ENCODE results near the gene DAAM1.

Gene DAAM1

DNA sequence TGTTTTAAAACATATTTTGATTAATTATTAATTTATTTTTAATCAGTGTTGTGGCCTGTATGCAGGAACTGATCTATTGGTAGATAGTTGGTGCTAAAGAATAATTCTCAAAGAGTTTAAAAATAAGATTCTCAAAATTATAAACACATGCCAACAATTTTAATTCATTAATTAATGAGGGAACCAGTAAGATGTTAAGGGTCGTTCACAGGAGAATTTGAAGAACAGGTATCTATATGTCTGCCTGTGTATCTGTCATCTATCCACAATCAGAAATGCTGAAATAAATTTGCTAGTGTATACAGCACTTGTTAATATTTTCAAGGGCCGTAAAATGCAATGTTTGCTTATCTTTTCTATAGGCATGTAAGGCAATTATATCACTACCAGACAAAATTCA is 18.4 kb downstream of the DAAM1 start:
- Histone ChIP-seq H3K4me1 (ENCODE audit: control extremely low read depth in 1 of 4, control insufficient read depth in 4 of 4, insufficient read depth in 4 of 4, low read length in 3 of 4) (peaks cover 0 to 2% (median 0%) of the 10 kb centered on the region in 4 experiments), H3K27ac (ENCODE audit: insufficient read depth in 1 of 2, low read depth in 1 of 2, low read length in 2 of 2, poor library complexity in 1 of 2, severe bottlenecking in 2 of 2) (no peak overlapping the region), H3K36me3 (ENCODE audit: control insufficient read depth in 4 of 4, insufficient read depth in 4 of 4, low read length in 3 of 4) (no peaks in the 10 kb centered on the region), H3K27me3 (replicated peaks in 2 of 5; ENCODE audit: control insufficient read depth in 4 of 5, insufficient read depth in 5 of 5, low read length in 4 of 5) (no peaks in the 10 kb centered on the region), H3K9me3 (ENCODE audit: control extremely low read depth in 1 of 5, control insufficient read depth in 4 of 5, insufficient read depth in 2 of 5, low read depth in 1 of 5, low read length in 4 of 5) (no peaks in the 10 kb centered on the region), H3K4me3 (ENCODE audit: control insufficient read depth in 1 of 7, extremely low read depth in 1 of 7, insufficient read depth in 4 of 7, low read depth in 2 of 7, low read length in 6 of 7) (no peak overlapping the region)
- ChIA-PET CTCF (no interaction called here), POLR2A (no interaction called here)
- no peak for DNase-seq
- WGBS (ENCODE audit: insufficient coverage), result no CpG with 5 or more reads among the region's 2 CpGs

DNA sequence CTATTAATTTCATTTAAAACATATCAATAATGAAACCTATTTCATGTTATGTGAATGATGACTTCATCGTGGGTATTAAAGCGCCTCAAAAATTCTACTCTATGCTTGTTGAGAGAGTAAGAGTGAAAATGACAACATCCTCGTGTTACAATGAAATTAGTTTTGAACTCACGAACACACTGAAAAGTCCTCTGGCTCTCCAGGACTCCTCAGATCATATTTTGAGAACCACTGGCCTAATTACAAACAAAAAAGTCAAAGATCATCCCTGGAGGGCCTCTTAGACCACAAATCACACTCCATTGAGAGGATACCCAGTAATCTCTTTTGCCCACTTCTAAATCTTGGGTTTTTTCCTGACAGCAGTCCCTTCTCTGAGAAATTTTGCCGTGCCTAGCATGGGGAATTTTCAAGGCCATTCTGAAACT is 19.1 kb downstream of the DAAM1 start:
- ChIA-PET CTCF (no interaction called here), POLR2A (no interaction called here)
- WGBS (ENCODE audit: insufficient coverage), result no CpG with 5 or more reads among the region's 5 CpGs
- H3K27me3 ChIP-seq (replicated peaks in 2 of 5; ENCODE audit: control insufficient read depth in 4 of 5, insufficient read depth in 5 of 5, low read length in 4 of 5), result no peaks in the 10 kb centered on the region
- H3K36me3 ChIP-seq (ENCODE audit: control insufficient read depth in 4 of 4, insufficient read depth in 4 of 4, low read length in 3 of 4), result no peaks in the 10 kb centered on the region
- H3K4me3 ChIP-seq (ENCODE audit: control insufficient read depth in 1 of 7, extremely low read depth in 1 of 7, insufficient read depth in 4 of 7, low read depth in 2 of 7, low read length in 6 of 7), result no peak overlapping the region
- no peak overlapping the region for H3K27ac ChIP-seq (ENCODE audit: insufficient read depth in 1 of 2, low read depth in 1 of 2, low read length in 2 of 2, poor library complexity in 1 of 2, severe bottlenecking in 2 of 2)
- no peak for DNase-seq
- peaks cover 0 to 5% (median 0%) of the 10 kb centered on the region in 4 experiments for H3K4me1 ChIP-seq (ENCODE audit: control extremely low read depth in 1 of 4, control insufficient read depth in 4 of 4, insufficient read depth in 4 of 4, low read length in 3 of 4)
- no peaks in the 10 kb centered on the region for H3K9me3 ChIP-seq (ENCODE audit: control extremely low read depth in 1 of 5, control insufficient read depth in 4 of 5, insufficient read depth in 2 of 5, low read depth in 1 of 5, low read length in 4 of 5)

DNA sequence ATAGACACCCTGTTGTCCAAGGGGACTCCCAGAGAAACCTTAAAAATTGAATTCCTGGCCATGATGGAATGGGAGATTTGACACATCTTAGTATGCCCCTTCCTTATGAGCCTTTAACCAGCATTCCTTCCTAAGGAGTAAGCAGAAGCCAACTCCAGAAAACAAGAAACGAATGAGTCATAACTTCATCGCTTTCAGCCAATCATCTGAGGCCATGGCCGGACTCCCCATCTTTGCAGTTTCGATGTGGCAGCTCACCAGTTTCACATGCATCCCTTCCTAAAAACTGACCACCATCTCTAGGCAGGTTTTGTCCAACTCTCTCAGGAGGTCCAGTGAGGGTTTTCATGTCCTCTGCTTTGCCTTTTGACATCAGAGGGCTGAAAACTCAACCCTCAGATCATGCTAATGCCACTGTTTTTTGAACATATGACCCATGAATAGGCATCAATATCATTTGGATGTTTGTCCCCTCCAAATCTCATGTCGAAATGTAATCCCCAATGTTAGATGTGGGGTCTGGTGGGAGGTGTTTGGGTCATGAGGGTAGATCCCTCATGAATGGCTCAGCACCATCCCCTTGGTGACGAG is 19.9 kb downstream of the DAAM1 start:
- Histone ChIP-seq H3K36me3 (ENCODE audit: control insufficient read depth in 4 of 4, insufficient read depth in 4 of 4, low read length in 3 of 4) (no peaks in the 10 kb centered on the region), H3K4me3 (ENCODE audit: control insufficient read depth in 1 of 7, extremely low read depth in 1 of 7, insufficient read depth in 4 of 7, low read depth in 2 of 7, low read length in 6 of 7) (no peak overlapping the region), H3K9me3 (ENCODE audit: control extremely low read depth in 1 of 5, control insufficient read depth in 4 of 5, insufficient read depth in 2 of 5, low read depth in 1 of 5, low read length in 4 of 5) (no peaks in the 10 kb centered on the region), H3K27me3 (replicated peaks in 2 of 5; ENCODE audit: control insufficient read depth in 4 of 5, insufficient read depth in 5 of 5, low read length in 4 of 5) (no peaks in the 10 kb centered on the region), H3K4me1 (ENCODE audit: control extremely low read depth in 1 of 4, control insufficient read depth in 4 of 4, insufficient read depth in 4 of 4, low read length in 3 of 4) (peaks cover 0 to 5% (median 0%) of the 10 kb centered on the region in 4 experiments), H3K27ac (ENCODE audit: insufficient read depth in 1 of 2, low read depth in 1 of 2, low read length in 2 of 2, poor library complexity in 1 of 2, severe bottlenecking in 2 of 2) (no peak overlapping the region)
- 97% methylated on average over 6 of the region's 6 CpGs for whole genome bisulfite sequencing (ENCODE audit: insufficient coverage)
- no peak for DNase-seq
- ChIA-PET CTCF (no interaction called here), POLR2A (no interaction called here)

DNA sequence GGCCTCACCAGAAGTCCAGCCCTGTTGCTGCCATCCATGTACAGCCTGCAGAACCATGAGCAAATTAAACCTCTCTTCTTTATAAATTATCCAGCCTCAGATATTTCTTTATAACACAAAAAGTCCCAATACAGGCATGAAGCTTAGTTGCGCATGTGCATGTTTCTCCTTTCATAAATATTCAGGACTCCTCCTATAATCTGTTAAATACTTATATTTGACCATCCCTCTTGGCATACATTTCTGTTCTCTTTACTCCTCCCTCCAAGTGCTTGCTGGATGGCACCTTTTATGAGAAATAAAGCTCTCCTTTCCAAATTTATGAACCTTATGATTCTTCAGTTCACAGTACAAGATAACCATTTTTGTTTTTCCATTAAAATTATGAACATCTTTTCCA is 20.5 kb downstream of the DAAM1 start:
- DNase-seq, result no peak
- Histone ChIP-seq H3K27ac (ENCODE audit: insufficient read depth in 1 of 2, low read depth in 1 of 2, low read length in 2 of 2, poor library complexity in 1 of 2, severe bottlenecking in 2 of 2) (no peak overlapping the region), H3K9me3 (ENCODE audit: control extremely low read depth in 1 of 5, control insufficient read depth in 4 of 5, insufficient read depth in 2 of 5, low read depth in 1 of 5, low read length in 4 of 5) (no peaks in the 10 kb centered on the region), H3K4me1 (ENCODE audit: control extremely low read depth in 1 of 4, control insufficient read depth in 4 of 4, insufficient read depth in 4 of 4, low read length in 3 of 4) (peaks cover 0 to 5% (median 0%) of the 10 kb centered on the region in 4 experiments), H3K27me3 (replicated peaks in 2 of 5; ENCODE audit: control insufficient read depth in 4 of 5, insufficient read depth in 5 of 5, low read length in 4 of 5) (no peaks in the 10 kb centered on the region), H3K4me3 (ENCODE audit: control insufficient read depth in 1 of 7, extremely low read depth in 1 of 7, insufficient read depth in 4 of 7, low read depth in 2 of 7, low read length in 6 of 7) (no peak overlapping the region), H3K36me3 (ENCODE audit: control insufficient read depth in 4 of 4, insufficient read depth in 4 of 4, low read length in 3 of 4) (no peaks in the 10 kb centered on the region)
- WGBS (ENCODE audit: insufficient coverage), result 83% methylated on average over 1 of the region's 1 CpG
- ChIA-PET POLR2A (no interaction called here), CTCF (no interaction called here)

DNA sequence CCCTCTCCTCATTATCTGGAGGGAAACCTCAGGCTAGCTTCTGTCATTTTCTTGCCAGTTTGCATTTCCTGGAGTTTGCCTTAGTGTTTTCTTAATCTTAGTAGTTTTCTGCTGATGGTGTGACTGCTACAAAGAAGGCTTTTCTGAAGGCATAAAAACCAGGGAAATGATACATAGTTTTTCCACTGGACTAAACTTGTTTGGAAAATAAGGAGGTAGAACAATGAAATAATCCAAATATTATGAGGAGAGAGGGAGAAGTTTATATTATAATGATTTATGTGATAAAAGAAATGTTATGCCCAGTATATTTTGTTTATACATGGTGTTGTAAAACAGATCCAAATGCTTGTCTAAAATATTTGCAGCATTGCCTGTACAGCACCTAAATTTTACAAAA is 22.2 kb downstream of the DAAM1 start:
- H3K9me3 ChIP-seq (ENCODE audit: control extremely low read depth in 1 of 5, control insufficient read depth in 4 of 5, insufficient read depth in 2 of 5, low read depth in 1 of 5, low read length in 4 of 5), result peaks cover 0 to 3% (median 0%) of the 10 kb centered on the region in 5 experiments
- no peaks in the 10 kb centered on the region for H3K27me3 ChIP-seq (replicated peaks in 2 of 5; ENCODE audit: control insufficient read depth in 4 of 5, insufficient read depth in 5 of 5, low read length in 4 of 5)
- H3K4me1 ChIP-seq (ENCODE audit: control extremely low read depth in 1 of 4, control insufficient read depth in 4 of 4, insufficient read depth in 4 of 4, low read length in 3 of 4), result peaks cover 0 to 5% (median 0%) of the 10 kb centered on the region in 4 experiments
- no peak overlapping the region for H3K27ac ChIP-seq (ENCODE audit: insufficient read depth in 1 of 2, low read depth in 1 of 2, low read length in 2 of 2, poor library complexity in 1 of 2, severe bottlenecking in 2 of 2)
- no peak for DNase-seq
- peaks cover 0 to 2% (median 0%) of the 10 kb centered on the region in 4 experiments for H3K36me3 ChIP-seq (ENCODE audit: control insufficient read depth in 4 of 4, insufficient read depth in 4 of 4, low read length in 3 of 4)
- POLR2A ChIA-PET, result no interaction called here
- no peak overlapping the region for H3K4me3 ChIP-seq (ENCODE audit: control insufficient read depth in 1 of 7, extremely low read depth in 1 of 7, insufficient read depth in 4 of 7, low read depth in 2 of 7, low read length in 6 of 7)
- CTCF ChIA-PET, result interaction anchor here (1.6 kb wide), 1 partner anchor 22 kb away, joined by 3 read pairs; the partner anchor contains the start of gene DAAM1

DNA sequence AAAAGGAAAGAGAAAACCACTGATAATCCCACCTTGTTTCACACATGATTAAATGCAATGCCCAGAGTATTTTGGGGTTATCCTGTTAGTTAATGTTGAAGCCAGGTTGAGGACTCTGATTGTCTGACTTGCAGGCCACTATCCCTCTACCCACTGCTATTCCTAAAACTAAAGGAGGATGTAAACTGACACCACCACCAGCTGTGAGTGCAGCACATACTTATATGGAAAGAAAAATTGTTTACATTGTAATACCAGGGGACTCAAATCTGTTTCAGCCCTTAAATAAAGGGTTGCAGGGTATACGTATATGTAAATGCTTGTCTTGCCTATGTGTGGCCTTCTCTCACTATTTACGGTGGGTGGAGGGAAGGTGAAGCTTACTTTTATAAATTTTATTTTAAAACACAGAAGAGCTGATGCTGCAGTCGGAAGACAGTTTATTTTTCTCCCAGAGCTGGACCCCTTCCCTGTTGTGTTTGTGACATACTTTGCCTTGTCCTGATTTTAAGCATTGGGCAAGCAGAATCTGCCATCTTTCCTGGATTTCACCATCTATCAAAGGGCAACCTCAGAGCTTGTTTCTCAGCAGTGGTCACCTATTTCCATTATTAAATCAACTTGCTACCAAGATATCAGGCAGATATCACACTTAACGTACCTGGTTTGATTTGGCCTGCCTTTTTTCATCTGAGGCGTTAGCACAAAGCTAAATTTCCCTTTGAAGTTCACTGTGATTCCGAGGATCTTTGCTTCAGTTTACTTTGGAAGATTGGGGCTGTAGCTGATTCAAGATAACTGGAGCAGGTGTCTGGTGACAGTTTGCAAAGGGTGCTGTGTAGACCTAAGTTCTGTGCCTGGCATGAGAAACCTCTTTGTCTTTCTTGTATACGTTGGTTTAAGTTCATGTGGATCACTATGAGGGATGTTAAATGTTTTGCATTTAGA is 25.2 kb downstream of the DAAM1 start:
- no peak overlapping the region for H3K4me3 ChIP-seq (ENCODE audit: control insufficient read depth in 1 of 7, extremely low read depth in 1 of 7, insufficient read depth in 4 of 7, low read depth in 2 of 7, low read length in 6 of 7)
- no peaks in the 10 kb centered on the region for H3K27me3 ChIP-seq (replicated peaks in 2 of 5; ENCODE audit: control insufficient read depth in 4 of 5, insufficient read depth in 5 of 5, low read length in 4 of 5)
- H3K27ac ChIP-seq (ENCODE audit: insufficient read depth in 1 of 2, low read depth in 1 of 2, low read length in 2 of 2, poor library complexity in 1 of 2, severe bottlenecking in 2 of 2), result no peak overlapping the region
- WGBS (ENCODE audit: insufficient coverage), result 100% methylated on average over 5 of the region's 7 CpGs
- peaks cover 0 to 5% (median 0%) of the 10 kb centered on the region in 4 experiments for H3K4me1 ChIP-seq (ENCODE audit: control extremely low read depth in 1 of 4, control insufficient read depth in 4 of 4, insufficient read depth in 4 of 4, low read length in 3 of 4)
- H3K9me3 ChIP-seq (ENCODE audit: control extremely low read depth in 1 of 5, control insufficient read depth in 4 of 5, insufficient read depth in 2 of 5, low read depth in 1 of 5, low read length in 4 of 5), result peaks cover 0 to 3% (median 0%) of the 10 kb centered on the region in 5 experiments
- H3K36me3 ChIP-seq (ENCODE audit: control insufficient read depth in 4 of 4, insufficient read depth in 4 of 4, low read length in 3 of 4), result peaks cover 0 to 2% (median 0%) of the 10 kb centered on the region in 4 experiments
- CTCF ChIA-PET, result no interaction called here
- DNase-seq, result no peak
- POLR2A ChIA-PET, result interaction anchor here (0.7 kb wide), 1 partner anchor 34 kb away, joined by 3 read pairs; no protein-coding TSS in a partner anchor

DNA sequence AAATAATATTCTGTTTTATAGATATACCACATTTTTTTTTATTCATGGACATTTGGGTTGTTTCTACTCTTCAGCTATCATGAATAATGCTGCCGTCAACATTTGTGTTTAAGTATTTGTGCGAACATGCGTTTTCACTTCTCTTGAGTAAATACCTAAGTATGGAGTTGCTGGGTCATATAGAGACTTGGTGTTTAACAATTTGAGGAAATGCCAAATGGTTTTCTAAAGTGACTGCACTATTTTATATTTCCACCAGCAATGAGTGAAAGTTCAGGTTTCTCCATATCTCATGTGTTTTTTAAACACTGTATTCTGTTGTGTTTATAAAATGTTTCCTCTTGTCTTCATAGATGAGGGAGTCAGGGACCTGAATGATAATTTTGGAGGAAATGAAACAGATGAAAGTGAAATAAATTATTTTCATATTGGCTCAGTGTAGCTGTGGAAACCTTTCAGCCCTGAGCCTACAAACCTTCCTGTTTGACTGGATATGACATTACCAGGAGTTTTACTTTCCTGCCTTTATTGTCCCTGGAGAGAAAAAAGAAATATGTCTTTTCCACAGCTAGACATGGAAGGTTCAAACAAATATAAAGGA is 26.3 kb downstream of the DAAM1 start:
- ChIA-PET CTCF (no interaction called here), POLR2A (no interaction called here)
- Histone ChIP-seq H3K4me1 (ENCODE audit: control extremely low read depth in 1 of 4, control insufficient read depth in 4 of 4, insufficient read depth in 4 of 4, low read length in 3 of 4) (peaks cover 0 to 5% (median 0%) of the 10 kb centered on the region in 4 experiments), H3K9me3 (ENCODE audit: control extremely low read depth in 1 of 5, control insufficient read depth in 4 of 5, insufficient read depth in 2 of 5, low read depth in 1 of 5, low read length in 4 of 5) (peaks cover 0 to 3% (median 0%) of the 10 kb centered on the region in 5 experiments), H3K27me3 (replicated peaks in 2 of 5; ENCODE audit: control insufficient read depth in 4 of 5, insufficient read depth in 5 of 5, low read length in 4 of 5) (no peaks in the 10 kb centered on the region), H3K27ac (ENCODE audit: insufficient read depth in 1 of 2, low read depth in 1 of 2, low read length in 2 of 2, poor library complexity in 1 of 2, severe bottlenecking in 2 of 2) (no peak overlapping the region), H3K4me3 (ENCODE audit: control insufficient read depth in 1 of 7, extremely low read depth in 1 of 7, insufficient read depth in 4 of 7, low read depth in 2 of 7, low read length in 6 of 7) (no peak overlapping the region), H3K36me3 (ENCODE audit: control insufficient read depth in 4 of 4, insufficient read depth in 4 of 4, low read length in 3 of 4) (peaks cover 0 to 2% (median 0%) of the 10 kb centered on the region in 4 experiments)
- WGBS (ENCODE audit: insufficient coverage), result 100% methylated on average over 3 of the region's 3 CpGs
- no peak for DNase-seq

All from common myeloid progenitor, CD34-positive (primary cell).